ENCODE results near the gene MPI. TPM values are rescaled to one million over a fixed set of nuclear protein-coding genes. Genes with fewer than 3 reads are reported as not detected.

Gene MPI
- total and polyA plus RNA-seq, 2 donors (not counting 3 experiments of a cell fraction or from before 2014, with no cell fraction given) = 36.3 to 69.3 TPM

DNA sequence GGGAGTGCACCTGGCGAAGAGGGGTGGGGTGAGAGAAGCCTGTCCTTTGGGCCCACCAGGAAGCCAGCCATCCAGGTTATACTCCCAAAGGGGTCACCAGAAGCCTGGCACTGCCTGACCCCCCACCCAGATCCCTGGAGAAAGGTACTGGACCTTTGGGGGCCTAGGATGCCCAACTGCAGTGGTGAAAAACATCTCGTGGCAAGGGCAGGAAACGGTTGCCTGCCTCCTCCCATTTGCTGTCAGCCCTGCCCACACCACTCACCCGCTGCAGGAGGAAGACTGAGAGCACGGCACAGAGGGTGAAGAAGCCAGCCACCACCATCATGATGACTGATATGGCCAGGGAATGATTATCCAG is 44.7 kb upstream of the MPI start:
- TF ChIP-seq, protein P1, sequence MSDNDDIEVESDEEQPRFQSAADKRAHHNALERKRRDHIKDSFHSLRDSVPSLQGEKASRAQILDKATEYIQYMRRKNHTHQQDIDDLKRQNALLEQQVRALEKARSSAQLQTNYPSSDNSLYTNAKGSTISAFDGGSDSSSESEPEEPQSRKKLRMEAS (IDR thresholded peaks at IDR 0.05; ENCODE audit: insufficient read depth, insufficient read length) = no peak
- TF ChIP-seq POLR2AphosphoS5 (IDR thresholded peaks at IDR 0.05; ENCODE audit: insufficient read depth, low read depth, low read length) (no peak), GATA2 (IDR thresholded peaks at IDR 0.05; ENCODE audit: insufficient read depth, insufficient read length, low read depth, low read length) (no peak), EZH2 (IDR thresholded peaks at IDR 0.05; ENCODE audit: borderline replicate concordance, low read depth, low read length, severe bottlenecking) (no peak), JUN (IDR thresholded peaks at IDR 0.05; ENCODE audit: borderline replicate concordance, insufficient read depth, insufficient read length, low read depth) (no peak)
- intact Hi-C loops (cut with micrococcal nuclease) (no loop called here), dilution Hi-C loops (cut with MboI; ENCODE audit: extremely low pct_ligation_motif_present, low sequenced_read_pairs) (no loop called here)
- Histone ChIP-seq H3K36me3 (ENCODE audit: control insufficient read depth in 2 of 2, extremely low read depth in 1 of 2, insufficient read depth in 2 of 2, low read length in 2 of 2) (peaks cover under 1 to 23% of the 10 kb centered on the region in 2 experiments), H3K27ac (ENCODE audit: insufficient read depth, low read depth, low read length) (no peak overlapping the region), H3K9ac (replicated peaks; ENCODE audit: extremely low read depth, insufficient read depth, low read length) (no peak overlapping the region), H3K9me3 (replicated peaks; ENCODE audit: control insufficient read depth, insufficient read depth, low read length) (no peaks in the 10 kb centered on the region), H3K4me3 (replicated peaks in 1 of 3; ENCODE audit: insufficient read depth in 1 of 3, low read depth in 1 of 3, low read length in 3 of 3) (no peak overlapping the region), H3K4me2 (ENCODE audit: insufficient read depth, low read length) (no peak overlapping the region), H4K20me1 (replicated peaks; ENCODE audit: control insufficient read depth, extremely low read depth, insufficient read depth, low read length) (no peaks in the 10 kb centered on the region), H3K79me2 (ENCODE audit: control insufficient read depth, insufficient read depth, low read length) (peaks cover 2% of the 10 kb centered on the region), H2AFZ (ENCODE audit: low read depth, low read length) (no peak overlapping the region), H3K4me1 (ENCODE audit: control insufficient read depth, extremely low read depth, insufficient read depth, low read length) (peaks cover 11% of the 10 kb centered on the region), H3K9me1 (replicated peaks; ENCODE audit: control insufficient read depth, extremely low read depth, insufficient read depth, low read length) (no peaks in the 10 kb centered on the region), H3K27me3 (ENCODE audit: control insufficient read depth in 2 of 2, insufficient read depth in 2 of 2, low read length in 2 of 2) (no peaks in the 10 kb centered on the region)
- DNase-seq (ENCODE audit: low read depth, low spot score) = no peak
- POLR2A ChIA-PET = interaction anchor here (1.1 kb wide), 1 partner anchor 61 kb away, joined by 3 read pairs; no protein-coding TSS in a partner anchor
- no peak for FAIRE-seq
- BruUV-seq (replicated peaks) = no TSS peak
- CTCF ChIA-PET = interaction anchor here (1.0 to 5.3 kb wide), 6 partner anchors 13 to 76 kb away, joined by 3 to 37 read pairs (median 3); partner anchors contain the start of gene MPI

DNA sequence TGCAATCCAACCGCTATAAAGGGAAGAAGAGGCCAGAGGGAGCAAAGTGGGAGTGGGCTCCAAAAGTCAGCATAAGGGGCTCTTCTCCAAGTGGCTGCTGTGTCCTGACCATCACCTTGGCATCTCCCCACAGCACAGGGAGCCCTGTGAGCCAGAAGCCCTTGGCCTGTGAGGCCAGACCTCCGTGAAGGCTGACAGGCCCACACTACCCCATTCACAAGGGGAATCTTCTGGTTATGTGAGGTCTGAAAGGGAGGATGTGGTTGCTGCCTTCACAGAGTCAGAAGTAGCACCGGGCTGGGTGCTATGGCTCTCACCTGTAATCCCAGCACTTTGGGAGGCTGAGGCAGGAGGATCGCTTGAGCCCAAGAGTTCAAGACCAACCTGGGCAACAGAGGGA is 44.3 kb upstream of the MPI start:
- intact Hi-C loops (cut with micrococcal nuclease) (no loop called here), dilution Hi-C loops (cut with MboI; ENCODE audit: extremely low pct_ligation_motif_present, low sequenced_read_pairs) (no loop called here)
- Histone ChIP-seq H2AFZ (ENCODE audit: low read depth, low read length) (no peak overlapping the region), H3K79me2 (ENCODE audit: control insufficient read depth, insufficient read depth, low read length) (peaks cover 2% of the 10 kb centered on the region), H3K9me3 (replicated peaks; ENCODE audit: control insufficient read depth, insufficient read depth, low read length) (no peaks in the 10 kb centered on the region), H3K27ac (ENCODE audit: insufficient read depth, low read depth, low read length) (no peak overlapping the region), H3K9ac (replicated peaks; ENCODE audit: extremely low read depth, insufficient read depth, low read length) (no peak overlapping the region), H3K4me1 (ENCODE audit: control insufficient read depth, extremely low read depth, insufficient read depth, low read length) (peaks cover 11% of the 10 kb centered on the region), H3K4me3 (replicated peaks in 1 of 3; ENCODE audit: insufficient read depth in 1 of 3, low read depth in 1 of 3, low read length in 3 of 3) (no peak overlapping the region), H4K20me1 (replicated peaks; ENCODE audit: control insufficient read depth, extremely low read depth, insufficient read depth, low read length) (no peaks in the 10 kb centered on the region), H3K27me3 (ENCODE audit: control insufficient read depth in 2 of 2, insufficient read depth in 2 of 2, low read length in 2 of 2) (no peaks in the 10 kb centered on the region), H3K9me1 (replicated peaks; ENCODE audit: control insufficient read depth, extremely low read depth, insufficient read depth, low read length) (no peaks in the 10 kb centered on the region), H3K36me3 (ENCODE audit: control insufficient read depth in 2 of 2, extremely low read depth in 1 of 2, insufficient read depth in 2 of 2, low read length in 2 of 2) (peaks cover 3 to 26% of the 10 kb centered on the region in 2 experiments), H3K4me2 (ENCODE audit: insufficient read depth, low read length) (no peak overlapping the region)
- no TSS peak for BruUV-seq (replicated peaks)
- FAIRE-seq = no peak
- no peak for DNase-seq (ENCODE audit: low read depth, low spot score)
- CTCF ChIA-PET = interaction anchor here (1.2 to 5.3 kb wide), 3 partner anchors 12 to 56 kb away, joined by 3 to 37 read pairs (median 3); no protein-coding TSS in a partner anchor
- TF ChIP-seq, protein P2, sequence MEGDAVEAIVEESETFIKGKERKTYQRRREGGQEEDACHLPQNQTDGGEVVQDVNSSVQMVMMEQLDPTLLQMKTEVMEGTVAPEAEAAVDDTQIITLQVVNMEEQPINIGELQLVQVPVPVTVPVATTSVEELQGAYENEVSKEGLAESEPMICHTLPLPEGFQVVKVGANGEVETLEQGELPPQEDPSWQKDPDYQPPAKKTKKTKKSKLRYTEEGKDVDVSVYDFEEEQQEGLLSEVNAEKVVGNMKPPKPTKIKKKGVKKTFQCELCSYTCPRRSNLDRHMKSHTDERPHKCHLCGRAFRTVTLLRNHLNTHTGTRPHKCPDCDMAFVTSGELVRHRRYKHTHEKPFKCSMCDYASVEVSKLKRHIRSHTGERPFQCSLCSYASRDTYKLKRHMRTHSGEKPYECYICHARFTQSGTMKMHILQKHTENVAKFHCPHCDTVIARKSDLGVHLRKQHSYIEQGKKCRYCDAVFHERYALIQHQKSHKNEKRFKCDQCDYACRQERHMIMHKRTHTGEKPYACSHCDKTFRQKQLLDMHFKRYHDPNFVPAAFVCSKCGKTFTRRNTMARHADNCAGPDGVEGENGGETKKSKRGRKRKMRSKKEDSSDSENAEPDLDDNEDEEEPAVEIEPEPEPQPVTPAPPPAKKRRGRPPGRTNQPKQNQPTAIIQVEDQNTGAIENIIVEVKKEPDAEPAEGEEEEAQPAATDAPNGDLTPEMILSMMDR (IDR thresholded peaks at IDR 0.05; ENCODE audit: extremely low read depth in 1 of 2, insufficient read depth in 1 of 2, low read depth in 1 of 2, low read length in 2 of 2) = no peak
- TF ChIP-seq MYC (IDR thresholded peaks at IDR 0.05; ENCODE audit: low read depth, low read length) = no peak
- TF ChIP-seq POLR2A (IDR thresholded peaks at IDR 0.05; ENCODE audit: low read depth, low read length) = no peak
- TF ChIP-seq FOS (IDR thresholded peaks at IDR 0.05; ENCODE audit: borderline replicate concordance, insufficient read depth, low read length) = no peak
- no peak for TF ChIP-seq POLR2AphosphoS5 (IDR thresholded peaks at IDR 0.05; ENCODE audit: insufficient read depth, low read depth, low read length)
- no peak for TF ChIP-seq JUN (IDR thresholded peaks at IDR 0.05; ENCODE audit: borderline replicate concordance, insufficient read depth, insufficient read length, low read depth)
- TF ChIP-seq, protein P1 (IDR thresholded peaks at IDR 0.05; ENCODE audit: insufficient read depth, insufficient read length) = no peak
- no peak for TF ChIP-seq EZH2 (IDR thresholded peaks at IDR 0.05; ENCODE audit: borderline replicate concordance, low read depth, low read length, severe bottlenecking)
- no peak for TF ChIP-seq GATA2 (IDR thresholded peaks at IDR 0.05; ENCODE audit: insufficient read depth, insufficient read length, low read depth, low read length)
- POLR2A ChIA-PET = interaction anchor here (1.1 kb wide), 1 partner anchor 61 kb away, joined by 3 read pairs; no protein-coding TSS in a partner anchor
